NCI-H526 (cell line): ENCODE measurements around the gene CD300LG.
"Not testable (repeated sequence)": the region's sequence is repeated elsewhere in the genome, so short reads cannot be mapped to it uniquely, and the experiment has no call there.

Source experiments
- DNase-seq, 2 experiments: peaks; one replicate each; lab custom pipeline; 2025; lab: John Stamatoyannopoulos, UW

The CD300LG gene

DNA sequence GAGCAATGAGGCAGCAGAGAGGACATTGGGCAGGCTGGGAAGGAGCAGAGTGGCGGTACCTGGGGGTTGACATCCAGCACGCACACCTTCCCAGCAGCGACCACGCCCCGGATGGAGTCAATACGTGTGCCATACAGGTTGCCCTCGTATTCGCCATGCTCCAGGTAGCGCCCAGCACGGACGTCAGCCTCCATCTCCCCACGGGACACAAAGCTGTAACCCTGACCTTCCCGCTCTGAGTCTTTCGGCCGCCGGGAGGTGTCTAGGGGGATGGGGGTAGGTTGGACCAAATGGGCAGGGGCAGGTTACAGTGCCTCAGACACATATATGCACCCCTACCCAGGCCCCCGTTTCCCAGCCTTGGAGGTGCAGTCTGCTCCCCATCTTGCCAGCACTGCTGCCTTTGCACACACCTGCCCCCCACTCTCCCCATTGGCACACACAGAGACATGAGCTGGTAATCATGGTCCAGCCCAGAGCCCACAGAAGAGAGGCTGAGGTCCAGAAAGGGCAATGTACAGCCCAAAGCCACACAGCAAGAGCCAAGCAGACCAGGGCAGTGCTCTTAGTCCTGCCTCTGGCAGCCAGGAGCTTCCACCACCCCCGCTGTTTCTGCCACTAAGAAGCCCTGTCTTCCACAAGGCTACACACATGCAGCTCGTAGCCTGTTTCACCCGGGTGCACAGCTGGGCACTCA, 32.9 kb downstream of the CD300LG start:
- DNase-seq: no peak

DNA sequence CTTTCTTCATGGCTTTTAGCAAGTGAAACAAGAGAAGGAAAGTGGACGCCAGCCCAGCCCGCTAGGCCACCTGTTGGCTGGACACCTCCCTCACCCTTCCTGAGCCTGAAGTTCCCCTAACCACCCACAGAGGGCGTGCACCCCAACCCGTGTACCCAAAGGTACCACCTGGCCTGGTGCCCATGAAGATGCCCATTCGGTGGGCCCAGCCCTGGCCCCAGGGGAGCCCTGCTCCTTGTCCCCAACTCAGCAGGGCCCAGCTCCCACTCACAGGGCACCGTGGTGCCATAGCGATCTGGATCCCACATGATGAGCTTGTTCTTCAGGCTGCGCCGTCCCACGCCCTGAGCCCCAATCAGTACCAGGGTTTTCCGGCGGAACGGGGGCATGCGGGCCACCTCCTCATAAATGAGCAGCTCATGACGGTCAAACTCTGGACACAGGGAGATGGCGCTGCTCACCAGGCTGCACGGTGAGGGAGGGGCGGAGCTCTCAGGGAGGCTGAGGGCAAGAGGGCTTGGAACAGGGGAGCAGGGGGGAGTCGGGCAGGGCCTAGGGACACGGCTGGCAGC, 33.5 kb downstream of the CD300LG start:
- DNase-seq: peak in 1 of 2 experiments; percentile 43

DNA sequence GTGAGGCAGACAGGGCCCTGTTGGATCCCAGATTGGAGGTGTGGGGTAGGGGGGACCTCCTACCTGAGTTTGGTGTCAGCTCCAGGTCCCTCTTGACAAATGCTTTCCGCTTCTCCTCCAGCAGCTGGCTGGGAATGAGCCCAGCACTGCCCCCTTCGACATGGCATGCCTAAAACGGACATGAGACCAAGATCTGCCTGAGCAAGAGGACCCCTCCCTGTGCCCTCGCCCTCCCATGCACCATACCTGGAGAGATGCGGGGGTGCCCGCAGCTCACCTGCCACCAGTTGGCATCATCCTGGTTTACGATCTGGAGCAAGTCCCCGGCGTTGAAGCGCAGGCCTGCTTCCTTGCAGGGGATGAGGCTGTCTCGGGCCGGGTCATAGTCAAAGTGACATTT, 34.2 kb downstream of the CD300LG start:
- no peak for DNase-seq

GRCh38 chr17:43881758-43882505, 35.0 kb downstream of the CD300LG start:
- DNase-seq: no peak

GRCh38 chr17:43882761-43883415, 35.9 kb downstream of the CD300LG start:
- DNase-seq: no peak

DNA sequence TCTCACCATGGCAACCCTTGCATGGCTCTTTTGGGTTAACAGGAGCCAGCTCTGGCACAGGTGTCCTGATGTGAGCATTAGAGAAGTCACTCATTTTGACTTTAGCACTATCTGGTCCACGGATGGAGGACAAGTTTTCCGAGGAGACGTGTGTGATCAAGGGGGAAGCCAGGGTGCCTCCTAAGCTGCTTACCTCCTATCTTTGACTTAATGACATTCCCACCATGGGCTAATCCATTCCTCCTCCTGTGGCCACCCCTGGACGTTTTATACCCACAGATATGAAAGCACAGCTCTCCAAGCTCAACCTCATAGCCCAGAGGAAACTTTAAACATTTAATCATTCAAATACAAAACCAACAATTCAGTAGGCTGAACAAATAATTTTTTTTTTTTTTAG, 41.6 kb downstream of the CD300LG start:
- no peak for DNase-seq

DNA sequence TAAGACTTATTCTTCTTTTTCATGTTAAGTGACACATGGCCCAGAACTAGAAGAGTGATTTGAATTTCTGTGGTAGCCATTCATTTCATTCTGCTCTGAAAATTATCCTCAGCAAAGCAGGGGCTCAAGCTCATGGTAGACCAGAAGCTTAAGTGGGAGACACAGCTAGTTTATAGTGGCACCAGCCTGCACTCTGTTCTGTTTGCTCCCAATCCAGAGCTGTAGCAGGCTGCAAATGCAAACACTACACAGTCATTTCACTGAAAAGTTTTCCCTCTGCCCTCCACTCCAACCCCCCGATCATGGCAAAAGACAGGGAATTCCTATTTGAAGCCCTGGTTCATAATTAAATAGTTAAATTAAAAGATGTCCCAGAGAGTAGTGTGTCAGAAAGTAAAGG, 43.3 kb downstream of the CD300LG start:
- no peak for DNase-seq

DNA sequence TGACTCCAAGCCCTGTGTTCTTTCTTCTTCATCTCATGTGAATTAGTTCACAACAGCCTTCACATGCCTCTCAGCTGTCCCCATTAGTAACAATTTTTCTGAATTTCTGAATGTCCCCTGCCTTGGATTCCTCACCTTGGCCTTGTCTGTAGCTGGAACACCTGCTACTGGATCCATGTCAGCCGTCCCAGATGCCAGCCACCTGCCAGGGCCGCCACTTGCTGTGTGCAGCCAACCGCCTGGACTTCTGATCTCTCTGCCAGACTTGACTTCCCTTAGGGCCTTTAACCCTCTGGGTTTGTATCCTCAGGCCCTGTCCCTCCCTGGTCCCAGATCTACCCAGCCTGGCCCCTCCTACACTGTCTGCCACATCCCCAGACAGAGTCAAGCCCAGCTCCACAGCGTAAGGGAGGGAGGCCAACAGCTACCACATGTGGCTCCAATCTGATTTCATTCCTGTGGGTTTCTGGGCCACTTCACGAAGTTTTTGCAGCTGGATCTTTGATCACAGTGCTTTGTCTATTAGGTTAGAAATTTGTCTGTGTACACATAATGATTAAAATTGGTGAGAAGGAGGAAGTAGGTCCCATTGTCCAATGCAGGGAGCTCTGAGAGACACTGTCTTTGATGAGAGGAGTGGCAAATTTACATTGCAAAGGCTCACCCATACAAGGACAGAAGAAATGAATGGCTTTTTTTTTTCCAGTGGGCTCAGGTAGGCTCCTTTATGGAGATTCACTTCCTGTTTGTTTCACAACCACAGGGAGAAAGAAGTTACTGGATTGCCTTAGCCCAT, 45.1 kb downstream of the CD300LG start:
- DNase-seq: peak; percentile 69 to 82

GRCh38 chr17:43892647-43892952, 45.6 kb downstream of the CD300LG start:
- DNase-seq: no peak

GRCh38 chr17:43894494-43894893, 47.5 kb downstream of the CD300LG start:
- not testable (repeated sequence) for DNase-seq

DNA sequence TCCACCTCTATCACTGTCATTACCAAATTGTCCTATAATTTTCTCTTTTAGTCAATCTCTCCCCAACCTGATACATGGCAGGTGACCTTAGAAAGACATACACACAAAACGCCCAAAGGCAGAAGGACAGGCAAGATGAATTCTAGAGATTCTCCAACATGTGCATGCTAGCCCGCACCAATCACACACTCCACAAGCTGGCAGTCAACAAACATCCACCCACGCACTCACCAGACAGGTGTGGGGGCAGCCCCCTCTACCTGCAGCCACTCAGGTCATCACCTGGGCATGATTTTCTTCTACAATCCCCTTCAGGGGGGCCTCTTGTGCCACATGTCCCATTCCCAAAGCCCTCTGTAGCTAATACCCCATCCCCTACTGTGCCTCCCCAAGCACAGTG, 50.9 kb downstream of the CD300LG start:
- DNase-seq: no peak

GRCh38 chr17:43898446-43898845, 51.5 kb downstream of the CD300LG start:
- peak in 1 of 2 experiments; percentile 16 for DNase-seq

DNA sequence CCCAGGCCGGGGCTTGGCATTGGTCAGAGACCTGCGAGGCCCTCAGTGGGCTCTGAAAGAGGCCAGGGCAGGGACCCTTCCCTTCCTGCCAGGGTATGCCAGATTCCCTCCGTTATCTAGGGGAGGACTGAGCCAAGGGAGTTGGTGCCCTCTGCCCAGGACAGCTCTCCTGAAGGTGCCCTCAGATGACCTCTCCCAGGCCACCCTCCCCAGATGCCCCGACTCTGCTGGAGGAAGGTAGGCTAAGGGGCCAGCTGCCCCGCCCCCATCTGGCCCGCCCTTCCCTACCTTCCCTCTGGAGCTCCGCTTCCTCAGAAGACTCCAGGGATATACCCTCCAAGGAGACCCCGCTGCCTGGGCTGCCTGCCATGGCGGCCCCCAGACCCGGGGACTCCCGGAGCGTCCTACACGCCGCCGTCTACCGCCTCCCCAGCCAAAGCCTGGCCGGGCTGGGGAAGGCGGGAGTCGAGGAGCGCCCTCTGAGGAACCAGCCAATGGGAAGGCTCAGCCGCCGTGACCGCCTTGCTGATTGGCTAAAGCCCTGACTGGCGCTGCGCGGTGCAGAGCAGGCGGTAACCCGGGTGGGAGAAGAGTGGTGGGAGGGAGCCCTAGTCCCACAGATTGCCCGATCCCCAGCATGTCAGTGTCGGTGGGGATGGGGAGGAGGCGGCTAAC, 53.3 kb downstream of the CD300LG start:
- DNase-seq: peak; percentile 62 to 93

GRCh38 chr17:43900858-43901754, 54.1 kb downstream of the CD300LG start:
- DNase-seq: peak in 1 of 2 experiments; percentile 43

DNA sequence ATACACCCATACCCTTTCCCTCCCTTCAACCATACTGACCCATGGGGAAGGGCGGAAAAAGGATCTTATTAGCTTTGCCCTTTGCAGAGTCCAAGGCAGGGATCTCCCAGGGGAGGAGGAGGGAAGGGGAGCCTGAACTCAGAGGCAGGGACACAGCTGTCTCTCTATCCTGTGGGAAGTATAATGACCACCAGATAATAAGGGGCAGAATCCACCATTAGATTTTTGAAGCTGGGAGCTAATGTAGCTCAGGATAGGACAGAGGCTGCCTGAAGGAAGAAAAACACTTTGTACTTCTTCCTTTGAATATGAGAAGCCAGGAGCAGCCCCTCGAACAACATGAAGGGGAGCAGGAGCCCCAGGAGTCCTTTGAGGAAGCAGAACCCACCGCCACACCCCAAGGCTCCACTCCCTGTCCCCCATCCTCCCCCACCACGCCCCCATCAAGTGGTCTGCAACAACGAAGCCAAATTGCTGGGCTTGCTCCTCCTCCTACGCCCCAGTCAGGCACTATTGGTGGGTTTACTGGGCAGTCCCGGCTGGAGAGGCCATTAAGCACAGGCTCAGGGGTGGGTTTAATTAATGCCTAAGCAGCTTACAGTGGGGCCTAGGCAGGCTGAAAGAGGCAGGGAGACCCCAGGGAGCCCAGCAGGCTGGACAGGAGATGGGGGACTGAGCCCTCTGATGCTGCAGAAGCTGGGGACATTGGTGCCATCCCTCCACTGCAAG, 55.0 kb downstream of the CD300LG start:
- no peak for DNase-seq

- DNase-seq: no peak
These were observed 58.5 kb downstream of the CD300LG start for GRCh38 chr17:43905400-43905984.

GRCh38 chr17:43905985-43906852, 59.2 kb downstream of the CD300LG start:
- DNase-seq: peak in 1 of 2 experiments; percentile 71

DNA sequence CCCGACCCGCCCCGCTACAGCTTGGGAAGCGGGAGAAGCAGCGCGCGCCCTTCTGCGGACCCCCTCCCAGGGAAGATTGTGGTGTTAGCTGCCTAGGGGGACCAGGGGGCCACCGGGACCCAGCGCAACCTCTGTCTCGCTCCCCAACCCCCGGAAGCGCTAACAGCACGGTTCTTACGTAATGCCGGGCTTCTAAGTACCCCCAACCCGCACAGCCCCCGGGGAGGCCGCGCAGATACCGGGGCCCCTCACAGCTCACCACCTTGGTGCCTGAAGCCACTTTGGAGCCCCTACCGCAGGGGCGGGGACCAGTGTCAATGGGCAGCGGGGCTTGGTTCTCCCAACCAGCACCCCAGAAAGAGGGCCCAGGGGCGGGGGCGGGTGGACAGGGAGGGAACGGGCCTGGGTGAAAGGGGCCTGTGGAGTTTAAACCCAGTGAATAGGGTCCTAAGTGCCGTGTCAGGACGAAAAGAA, 60.0 kb downstream of the CD300LG start:
- peak in 1 of 2 experiments; percentile 41 for DNase-seq
